ENCODE measurements around the gene GALNT17. TPM values are rescaled to one million over a fixed set of nuclear protein-coding genes. Genes with fewer than 3 reads are reported as not detected.

Gene GALNT17
- total RNA-seq, 1 experiment from 2014 or later = not detected

DNA sequence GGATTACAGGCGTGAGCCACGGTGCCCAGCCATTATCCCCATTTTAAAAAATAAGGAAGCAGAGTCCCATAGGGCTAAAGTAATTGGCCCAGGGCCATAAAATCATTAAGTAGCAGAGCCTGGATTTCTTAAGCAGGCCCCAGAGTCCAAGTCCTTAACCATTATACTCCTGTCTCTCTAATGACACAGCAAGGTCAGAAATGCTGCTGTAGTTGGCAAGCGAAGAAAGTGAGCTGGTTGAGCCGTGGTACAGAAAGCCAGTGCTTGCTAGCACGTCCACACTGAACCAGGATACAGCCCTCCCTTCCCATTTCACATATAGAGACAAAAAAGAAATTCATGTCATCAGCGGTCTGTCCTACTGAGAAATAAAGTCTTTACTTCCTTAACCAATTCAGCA, 562.7 kb downstream of the GALNT17 start:
- ATAC-seq = no peak
- TF ChIP-seq SIN3A (IDR thresholded peaks at IDR 0.05; ENCODE audit: borderline replicate concordance, insufficient read depth, low read depth, low read length) = no peak
- in situ Hi-C loops (cut with HindIII; ENCODE audit: low pct_unique_long_range_greater_than_20kb, low sequenced_read_pairs) = no loop called here
- H3K27ac ChIP-seq (ENCODE audit: low read length) = no peak overlapping the region
- no TSS peak for BruUV-seq (replicated peaks)
- no peaks in the 10 kb centered on the region for H3K27me3 ChIP-seq (ENCODE audit: control insufficient read depth, insufficient read depth, low read length)
- H3K4me1 ChIP-seq (ENCODE audit: control insufficient read depth, insufficient read depth, low read length) = no peaks in the 10 kb centered on the region
- H3K36me3 ChIP-seq (ENCODE audit: control insufficient read depth, insufficient read depth, low read length) = no peaks in the 10 kb centered on the region
- POLR2A ChIA-PET = no interaction called here
- intact Hi-C loops (cut with micrococcal nuclease; ENCODE audit: unreplicated experiment) = no loop called here
- no peak for DNase-seq (ENCODE audit: low read depth, low spot score)
- H3K9me3 ChIP-seq (ENCODE audit: control insufficient read depth, insufficient read depth, low read depth, low read length) = no peaks in the 10 kb centered on the region
- H3K4me3 ChIP-seq (ENCODE audit: low read depth in 2 of 2, low read length in 2 of 2) = no peak overlapping the region
- CTCF ChIA-PET = no interaction called here

DNA sequence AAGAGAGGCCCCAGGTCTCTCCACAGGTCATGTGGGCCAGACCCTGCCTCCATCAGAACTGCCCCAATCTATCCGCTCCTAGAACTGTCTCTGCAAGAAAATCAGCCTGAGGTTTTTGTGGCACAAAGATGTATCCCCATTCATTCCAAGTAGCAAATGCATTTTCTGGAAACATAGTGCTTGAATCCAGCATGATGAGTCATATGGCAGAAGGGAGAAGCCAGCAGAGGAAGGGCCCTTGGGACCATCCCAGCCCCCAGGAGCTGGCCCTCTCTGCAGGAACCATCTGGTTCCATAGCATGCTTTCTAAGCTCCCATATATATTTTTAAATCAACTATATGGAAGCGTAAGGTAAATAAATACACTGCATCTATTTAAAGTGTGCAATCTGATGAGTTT, 563.2 kb downstream of the GALNT17 start:
- Histone ChIP-seq H3K4me1 (ENCODE audit: control insufficient read depth, insufficient read depth, low read length) (no peaks in the 10 kb centered on the region), H3K27ac (ENCODE audit: low read length) (no peak overlapping the region), H3K9me3 (ENCODE audit: control insufficient read depth, insufficient read depth, low read depth, low read length) (no peaks in the 10 kb centered on the region), H3K4me3 (ENCODE audit: low read depth in 2 of 2, low read length in 2 of 2) (no peak overlapping the region), H3K27me3 (ENCODE audit: control insufficient read depth, insufficient read depth, low read length) (no peaks in the 10 kb centered on the region), H3K36me3 (ENCODE audit: control insufficient read depth, insufficient read depth, low read length) (no peaks in the 10 kb centered on the region)
- intact Hi-C loops (cut with micrococcal nuclease; ENCODE audit: unreplicated experiment) = no loop called here
- in situ Hi-C loops (cut with HindIII; ENCODE audit: low pct_unique_long_range_greater_than_20kb, low sequenced_read_pairs) = no loop called here
- no TSS peak for BruUV-seq (replicated peaks)
- no peak for DNase-seq (ENCODE audit: low read depth, low spot score)
- POLR2A ChIA-PET = no interaction called here
- TF ChIP-seq SIN3A (IDR thresholded peaks at IDR 0.05; ENCODE audit: borderline replicate concordance, insufficient read depth, low read depth, low read length) = no peak
- TF ChIP-seq, protein P1, sequence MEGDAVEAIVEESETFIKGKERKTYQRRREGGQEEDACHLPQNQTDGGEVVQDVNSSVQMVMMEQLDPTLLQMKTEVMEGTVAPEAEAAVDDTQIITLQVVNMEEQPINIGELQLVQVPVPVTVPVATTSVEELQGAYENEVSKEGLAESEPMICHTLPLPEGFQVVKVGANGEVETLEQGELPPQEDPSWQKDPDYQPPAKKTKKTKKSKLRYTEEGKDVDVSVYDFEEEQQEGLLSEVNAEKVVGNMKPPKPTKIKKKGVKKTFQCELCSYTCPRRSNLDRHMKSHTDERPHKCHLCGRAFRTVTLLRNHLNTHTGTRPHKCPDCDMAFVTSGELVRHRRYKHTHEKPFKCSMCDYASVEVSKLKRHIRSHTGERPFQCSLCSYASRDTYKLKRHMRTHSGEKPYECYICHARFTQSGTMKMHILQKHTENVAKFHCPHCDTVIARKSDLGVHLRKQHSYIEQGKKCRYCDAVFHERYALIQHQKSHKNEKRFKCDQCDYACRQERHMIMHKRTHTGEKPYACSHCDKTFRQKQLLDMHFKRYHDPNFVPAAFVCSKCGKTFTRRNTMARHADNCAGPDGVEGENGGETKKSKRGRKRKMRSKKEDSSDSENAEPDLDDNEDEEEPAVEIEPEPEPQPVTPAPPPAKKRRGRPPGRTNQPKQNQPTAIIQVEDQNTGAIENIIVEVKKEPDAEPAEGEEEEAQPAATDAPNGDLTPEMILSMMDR (IDR thresholded peaks at IDR 0.05) = no peak
- TF ChIP-seq POLR2AphosphoS5 (IDR thresholded peaks at IDR 0.05; ENCODE audit: low read depth, low read length) = no peak
- TF ChIP-seq, protein P2, sequence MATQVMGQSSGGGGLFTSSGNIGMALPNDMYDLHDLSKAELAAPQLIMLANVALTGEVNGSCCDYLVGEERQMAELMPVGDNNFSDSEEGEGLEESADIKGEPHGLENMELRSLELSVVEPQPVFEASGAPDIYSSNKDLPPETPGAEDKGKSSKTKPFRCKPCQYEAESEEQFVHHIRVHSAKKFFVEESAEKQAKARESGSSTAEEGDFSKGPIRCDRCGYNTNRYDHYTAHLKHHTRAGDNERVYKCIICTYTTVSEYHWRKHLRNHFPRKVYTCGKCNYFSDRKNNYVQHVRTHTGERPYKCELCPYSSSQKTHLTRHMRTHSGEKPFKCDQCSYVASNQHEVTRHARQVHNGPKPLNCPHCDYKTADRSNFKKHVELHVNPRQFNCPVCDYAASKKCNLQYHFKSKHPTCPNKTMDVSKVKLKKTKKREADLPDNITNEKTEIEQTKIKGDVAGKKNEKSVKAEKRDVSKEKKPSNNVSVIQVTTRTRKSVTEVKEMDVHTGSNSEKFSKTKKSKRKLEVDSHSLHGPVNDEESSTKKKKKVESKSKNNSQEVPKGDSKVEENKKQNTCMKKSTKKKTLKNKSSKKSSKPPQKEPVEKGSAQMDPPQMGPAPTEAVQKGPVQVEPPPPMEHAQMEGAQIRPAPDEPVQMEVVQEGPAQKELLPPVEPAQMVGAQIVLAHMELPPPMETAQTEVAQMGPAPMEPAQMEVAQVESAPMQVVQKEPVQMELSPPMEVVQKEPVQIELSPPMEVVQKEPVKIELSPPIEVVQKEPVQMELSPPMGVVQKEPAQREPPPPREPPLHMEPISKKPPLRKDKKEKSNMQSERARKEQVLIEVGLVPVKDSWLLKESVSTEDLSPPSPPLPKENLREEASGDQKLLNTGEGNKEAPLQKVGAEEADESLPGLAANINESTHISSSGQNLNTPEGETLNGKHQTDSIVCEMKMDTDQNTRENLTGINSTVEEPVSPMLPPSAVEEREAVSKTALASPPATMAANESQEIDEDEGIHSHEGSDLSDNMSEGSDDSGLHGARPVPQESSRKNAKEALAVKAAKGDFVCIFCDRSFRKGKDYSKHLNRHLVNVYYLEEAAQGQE (IDR thresholded peaks at IDR 0.05; ENCODE audit: insufficient read depth in 1 of 2, low read depth in 2 of 2, low read length in 1 of 2) = no peak
- TF ChIP-seq TCF7L2 (IDR thresholded peaks at IDR 0.05; ENCODE audit: low read depth, low read length) = no peak
- CTCF ChIA-PET = no interaction called here
- no peak for ATAC-seq

DNA sequence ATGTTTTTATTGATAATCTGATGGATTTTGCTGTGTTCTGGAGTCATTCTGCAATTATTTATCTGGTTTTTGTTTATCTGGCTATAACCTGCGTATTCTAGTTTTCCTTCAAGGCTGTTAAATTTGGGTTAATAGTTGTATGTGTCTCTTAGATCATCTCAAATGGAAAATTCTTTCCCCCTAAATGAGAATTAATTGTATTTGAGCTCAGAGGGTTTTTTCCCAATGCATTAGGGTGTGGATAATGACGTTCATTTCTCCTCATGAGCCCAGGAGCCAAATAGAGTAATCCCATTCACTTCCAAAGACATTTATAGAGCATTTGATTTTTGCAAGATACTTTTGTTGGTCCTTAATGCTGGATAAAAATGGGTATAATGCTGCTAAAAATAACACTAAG, 564.6 kb downstream of the GALNT17 start:
- DNase-seq (ENCODE audit: low read depth, low spot score) = no peak
- TF ChIP-seq, protein P1 (IDR thresholded peaks at IDR 0.05) = no peak
- TF ChIP-seq, protein P2 (IDR thresholded peaks at IDR 0.05; ENCODE audit: insufficient read depth in 1 of 2, low read depth in 2 of 2, low read length in 1 of 2) = no peak
- TF ChIP-seq TCF7L2 (IDR thresholded peaks at IDR 0.05; ENCODE audit: low read depth, low read length) (no peak), POLR2AphosphoS5 (IDR thresholded peaks at IDR 0.05; ENCODE audit: low read depth, low read length) (no peak)
- ChIA-PET CTCF (no interaction called here), POLR2A (no interaction called here)
- Histone ChIP-seq H3K4me3 (ENCODE audit: low read depth in 2 of 2, low read length in 2 of 2) (no peak overlapping the region), H3K36me3 (ENCODE audit: control insufficient read depth, insufficient read depth, low read length) (no peaks in the 10 kb centered on the region), H3K9me3 (ENCODE audit: control insufficient read depth, insufficient read depth, low read depth, low read length) (no peaks in the 10 kb centered on the region), H3K27me3 (ENCODE audit: control insufficient read depth, insufficient read depth, low read length) (no peaks in the 10 kb centered on the region), H3K4me1 (ENCODE audit: control insufficient read depth, insufficient read depth, low read length) (no peaks in the 10 kb centered on the region), H3K27ac (ENCODE audit: low read length) (no peak overlapping the region)
- no peak for ATAC-seq
- intact Hi-C loops (cut with micrococcal nuclease; ENCODE audit: unreplicated experiment) (no loop called here), in situ Hi-C loops (cut with HindIII; ENCODE audit: low pct_unique_long_range_greater_than_20kb, low sequenced_read_pairs) (no loop called here)
- no TSS peak for BruUV-seq (replicated peaks)
